ENCODE data around the gene CRHR1. TPM values are rescaled to one million over a fixed set of nuclear protein-coding genes. Genes with fewer than 3 reads are reported as not detected.
"Not testable (repeated sequence)": the region's sequence is repeated elsewhere in the genome, so short reads cannot be mapped to it uniquely, and the experiment has no call there.

Gene CRHR1
- total RNA-seq (2014; rRNA removed; shearing (Covaris generic)), result not detected in 2 replicates

- DNase-seq (ENCODE audit: low spot score), result no peak
Observed at GRCh38 chr17:45784293-45784740, at the start of gene CRHR1. Gene CRHR1, plus strand, starts transcription at chr17:45784320. Its CDS starts 225 bp downstream, at chr17:45784545.

- no peak for DNase-seq (ENCODE audit: low spot score)
Observed at GRCh38 chr17:45734598-45734997, 49.5 kb upstream of the CRHR1 start.

- DNase-seq (ENCODE audit: low spot score), result no peak
Observed at GRCh38 chr17:45735488-45735887, 48.6 kb upstream of the CRHR1 start.

GRCh38 chr17:45739786-45740185 lies 44.3 kb upstream of the CRHR1 start:
- DNase-seq (ENCODE audit: low spot score), result no peak

GRCh38 chr17:45740553-45741330 lies 43.4 kb upstream of the CRHR1 start:
- DNase-seq (ENCODE audit: low spot score), result peak; percentile 64

- no peak for DNase-seq (ENCODE audit: low spot score)
Observed at GRCh38 chr17:45742251-45742650, 41.9 kb upstream of the CRHR1 start.

GRCh38 chr17:45743626-45744326 lies 40.3 kb upstream of the CRHR1 start:
- no peak for DNase-seq (ENCODE audit: low spot score)

GRCh38 chr17:45744826-45745225 lies 39.3 kb upstream of the CRHR1 start:
- not testable (repeated sequence) for DNase-seq (ENCODE audit: low spot score)

GRCh38 chr17:45745601-45746494 lies 38.3 kb upstream of the CRHR1 start:
- no peak for DNase-seq (ENCODE audit: low spot score)

- no peak for DNase-seq (ENCODE audit: low spot score)
Observed at GRCh38 chr17:45747911-45748310, 36.2 kb upstream of the CRHR1 start.

GRCh38 chr17:45748731-45749310 lies 35.3 kb upstream of the CRHR1 start:
- DNase-seq (ENCODE audit: low spot score), result no peak

GRCh38 chr17:45749831-45750335 lies 34.2 kb upstream of the CRHR1 start:
- DNase-seq (ENCODE audit: low spot score), result no peak

- no peak for DNase-seq (ENCODE audit: low spot score)
Observed at GRCh38 chr17:45750779-45751440, 33.2 kb upstream of the CRHR1 start.

GRCh38 chr17:45751466-45751865 lies 32.7 kb upstream of the CRHR1 start:
- no peak for DNase-seq (ENCODE audit: low spot score)

GRCh38 chr17:45752246-45752645 lies 31.9 kb upstream of the CRHR1 start:
- no peak for DNase-seq (ENCODE audit: low spot score)

GRCh38 chr17:45753645-45754225 lies 30.4 kb upstream of the CRHR1 start:
- no peak for DNase-seq (ENCODE audit: low spot score)

- DNase-seq (ENCODE audit: low spot score), result no peak
Observed at GRCh38 chr17:45755050-45755449, 29.1 kb upstream of the CRHR1 start.

- DNase-seq (ENCODE audit: low spot score), result no peak
Observed at GRCh38 chr17:45756266-45756991, 27.7 kb upstream of the CRHR1 start.

- no peak for DNase-seq (ENCODE audit: low spot score)
Observed at GRCh38 chr17:45757431-45758218, 26.5 kb upstream of the CRHR1 start.

Data from HT-29 (cell line).